ENCODE data around the gene GARIN5A.

The GARIN5A gene

GRCh38 chr19:50418176-50419021, 58.2 kb downstream of the GARIN5A start, which contains the start of gene SPIB:
Gene SPIB, plus strand, starts transcription at chr19:50418938. Its CDS starts 25 bp downstream, at chr19:50418963.
- no peak for DNase-seq

DNA sequence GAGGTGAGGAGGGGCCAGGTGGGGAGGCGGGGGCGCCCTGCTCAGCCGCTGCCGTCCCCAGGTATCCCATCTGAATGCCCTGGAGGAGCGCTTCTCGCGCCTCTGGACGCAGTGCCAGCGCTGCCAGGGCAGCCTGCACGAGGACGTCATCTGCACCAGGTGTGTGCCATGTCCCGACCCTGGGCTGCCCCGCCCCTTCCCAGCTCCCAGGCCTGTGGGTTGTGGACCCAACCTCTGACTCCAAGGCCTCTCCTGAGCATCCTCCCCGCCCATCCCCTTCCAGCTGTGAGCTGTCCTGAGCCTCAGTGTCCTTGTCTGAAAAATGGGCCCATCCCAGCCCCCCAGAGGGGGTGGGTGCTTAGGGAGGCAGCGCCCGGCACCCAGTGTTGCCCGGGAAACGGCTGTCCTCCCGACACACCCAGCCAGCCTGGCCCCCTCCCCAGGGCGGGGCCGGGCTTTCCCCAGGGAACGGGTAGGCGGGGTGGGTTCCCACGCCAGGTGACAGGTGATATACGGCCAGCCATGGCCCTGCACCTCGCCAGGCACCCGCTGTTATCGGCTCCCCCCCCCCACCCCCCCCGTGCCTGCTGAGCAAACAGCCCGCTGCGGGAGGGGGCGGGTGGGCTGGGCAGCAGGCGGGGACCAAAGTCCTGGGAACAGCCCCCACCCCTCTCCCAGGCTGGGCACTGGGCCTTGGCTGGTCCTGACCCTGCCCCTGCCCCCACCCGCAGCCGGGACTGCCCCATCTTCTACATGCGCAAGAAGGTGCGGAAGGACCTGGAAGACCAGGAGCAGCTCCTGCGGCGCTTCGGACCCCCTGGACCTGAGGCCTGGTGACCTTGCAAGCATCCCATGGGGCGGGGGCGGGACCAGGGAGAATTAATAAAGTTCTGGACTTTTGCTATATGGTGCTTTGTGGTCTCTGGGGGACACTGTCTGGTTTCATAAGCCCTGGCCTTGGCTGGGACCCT, 59.3 kb downstream of the GARIN5A start:
- DNase-seq = no peak

Measured in anterior cingulate cortex (tissue), 58 donors.